CD4-positive, alpha-beta T cell treated with Interleukin-21 for 1 hour (primary cell): Measurements from ENCODE around the gene MACROD2.

ENCODE experiments used
- DNase-seq: peaks from one replicate; pipeline ENCODE4 v3.0.0-alpha.2; 2020

Gene MACROD2

GRCh38 chr20:15674253-15675060 lies 1679.1 kb downstream of the MACROD2 start:
- no peak for DNase-seq

GRCh38 chr20:15675061-15675514 lies 1679.8 kb downstream of the MACROD2 start:
- no peak for DNase-seq

GRCh38 chr20:15675813-15676484 lies 1680.6 kb downstream of the MACROD2 start:
- no peak for DNase-seq

GRCh38 chr20:15676815-15677214 lies 1681.5 kb downstream of the MACROD2 start:
- no peak for DNase-seq

- no peak for DNase-seq
Measured at GRCh38 chr20:15682690-15683089, 1687.4 kb downstream of the MACROD2 start.

GRCh38 chr20:15692570-15692969 lies 1697.3 kb downstream of the MACROD2 start:
- DNase-seq: no peak

GRCh38 chr20:15699431-15700146 lies 1704.3 kb downstream of the MACROD2 start:
- no peak for DNase-seq

- no peak for DNase-seq
Measured at GRCh38 chr20:15700147-15700765, 1704.9 kb downstream of the MACROD2 start.

GRCh38 chr20:15702161-15702560 lies 1706.8 kb downstream of the MACROD2 start:
- no peak for DNase-seq

- no peak for DNase-seq
Measured at GRCh38 chr20:15703171-15703911, 1708.0 kb downstream of the MACROD2 start.

- DNase-seq: no peak
Measured at GRCh38 chr20:15705975-15706374, 1710.7 kb downstream of the MACROD2 start.

- no peak for DNase-seq
Measured at GRCh38 chr20:15706719-15707118, 1711.4 kb downstream of the MACROD2 start.

GRCh38 chr20:15708984-15709598 lies 1713.8 kb downstream of the MACROD2 start:
- DNase-seq: peak; percentile 4

GRCh38 chr20:15710636-15711035 lies 1715.3 kb downstream of the MACROD2 start:
- DNase-seq: no peak

GRCh38 chr20:15711177-15711576 lies 1715.9 kb downstream of the MACROD2 start:
- no peak for DNase-seq

- no peak for DNase-seq
Measured at GRCh38 chr20:15716256-15716655, 1720.9 kb downstream of the MACROD2 start.

- DNase-seq: no peak
Measured at GRCh38 chr20:15726416-15726815, 1731.1 kb downstream of the MACROD2 start.

GRCh38 chr20:15734052-15734451 lies 1738.7 kb downstream of the MACROD2 start:
- no peak for DNase-seq

GRCh38 chr20:15739035-15739434 lies 1743.7 kb downstream of the MACROD2 start:
- DNase-seq: no peak

GRCh38 chr20:15740046-15740775 lies 1744.9 kb downstream of the MACROD2 start:
- no peak for DNase-seq

- DNase-seq: no peak
Measured at GRCh38 chr20:15742087-15742486, 1746.8 kb downstream of the MACROD2 start.
